ENCODE data around the gene UBXN7. TPM values are rescaled to one million over a fixed set of nuclear protein-coding genes. Genes with fewer than 3 reads are reported as not detected.
"Not testable (repeated sequence)": the region's sequence is repeated elsewhere in the genome, so short reads cannot be mapped to it uniquely, and the experiment has no call there.

Gene UBXN7
- total RNA-seq, 1 experiment from 2014 or later, result 62.7 TPM

DNA sequence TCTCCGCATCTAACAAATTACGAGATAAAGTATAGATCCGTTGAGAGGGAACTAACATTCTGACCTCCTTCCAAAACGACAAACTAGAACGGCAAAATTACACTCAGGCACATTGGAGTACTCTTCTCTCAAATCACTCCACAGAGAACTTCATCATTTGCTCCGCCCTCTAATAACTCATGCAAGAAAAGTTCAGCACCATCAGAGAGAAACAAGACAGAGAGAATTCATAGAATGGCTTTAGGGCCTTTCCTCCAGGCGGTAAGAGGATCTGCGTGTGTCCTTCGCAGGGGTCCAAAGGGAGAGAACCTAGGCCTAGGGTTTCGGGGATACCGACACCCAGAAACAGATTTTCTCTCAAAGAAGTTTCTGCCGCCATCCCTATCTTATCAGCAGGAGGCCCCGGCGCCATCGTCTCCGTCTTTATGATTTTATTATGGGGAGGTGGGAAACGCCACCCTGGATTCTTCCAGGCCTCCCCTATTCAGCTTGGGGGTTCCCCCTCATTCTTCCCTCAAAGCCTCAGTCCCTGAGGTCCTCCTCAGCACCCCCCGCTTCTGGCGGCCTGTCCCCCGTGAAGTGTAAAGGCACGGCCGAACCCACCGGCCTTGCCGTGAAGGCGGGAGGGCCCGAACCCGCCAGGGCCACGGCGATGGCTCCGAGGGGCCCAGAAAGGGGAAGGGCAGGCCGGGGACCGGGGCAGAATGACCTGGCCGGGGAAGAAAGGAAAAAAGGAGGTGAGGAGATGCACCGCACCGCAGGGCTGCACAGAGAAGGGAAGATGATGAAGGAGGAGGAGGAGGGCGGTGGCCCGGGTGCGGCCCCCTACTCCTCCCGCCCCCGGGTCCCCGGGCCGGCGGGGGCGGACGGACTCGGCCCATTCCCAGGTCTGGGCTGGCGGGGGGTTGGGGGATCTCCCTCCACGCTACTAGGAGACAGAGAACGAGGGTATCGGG, 768 bp downstream of the UBXN7 start:
- H3K4me3 Mint-ChIP-seq (ENCODE audit: unreplicated experiment), result peak overlapping the region; percentile 83
- DNase-seq, result peak; percentile 39 to 56
- CTCF ChIA-PET, result interaction anchor here (1.0 kb wide), 1 partner anchor 206 kb away, joined by 3 read pairs; no protein-coding TSS in a partner anchor
- Histone ChIP-seq H3K27me3 (replicated peaks; ENCODE audit: control insufficient read depth, insufficient read depth, low read length) (no peaks in the 10 kb centered on the region), H3K9me3 (no peaks in the 10 kb centered on the region), H3K4me3 (ENCODE audit: low read depth, low read length) (peak overlapping the region; percentile 88), H3K4me1 (0 out of 2 replicates have a peak, but pooled peaks cover 6% of the 10 kb centered on the region), H3K36me3 (ENCODE audit: control insufficient read depth, insufficient read depth, low read length) (no peaks in the 10 kb centered on the region)
- peak overlapping the region; percentile 93 for H3K27ac Mint-ChIP-seq (ENCODE audit: unreplicated experiment)
- no peaks in the 10 kb centered on the region for H3K27me3 Mint-ChIP-seq (ENCODE audit: insufficient read depth, unreplicated experiment)
- intact Hi-C loops (cut with micrococcal nuclease; ENCODE audit: unreplicated experiment), result loop anchor here (1.0 kb wide), 1 partner anchor 144 kb away; the partner anchor contains the start of gene PCYT1A
- POLR2A ChIA-PET, result interaction anchor here (0.6 to 1.0 kb wide), 2 partner anchors 34 to 137 kb away, joined by 3 to 7 read pairs; partner anchors contain the start of genes FBXO45 and WDR53
- TF ChIP-seq, protein P1, sequence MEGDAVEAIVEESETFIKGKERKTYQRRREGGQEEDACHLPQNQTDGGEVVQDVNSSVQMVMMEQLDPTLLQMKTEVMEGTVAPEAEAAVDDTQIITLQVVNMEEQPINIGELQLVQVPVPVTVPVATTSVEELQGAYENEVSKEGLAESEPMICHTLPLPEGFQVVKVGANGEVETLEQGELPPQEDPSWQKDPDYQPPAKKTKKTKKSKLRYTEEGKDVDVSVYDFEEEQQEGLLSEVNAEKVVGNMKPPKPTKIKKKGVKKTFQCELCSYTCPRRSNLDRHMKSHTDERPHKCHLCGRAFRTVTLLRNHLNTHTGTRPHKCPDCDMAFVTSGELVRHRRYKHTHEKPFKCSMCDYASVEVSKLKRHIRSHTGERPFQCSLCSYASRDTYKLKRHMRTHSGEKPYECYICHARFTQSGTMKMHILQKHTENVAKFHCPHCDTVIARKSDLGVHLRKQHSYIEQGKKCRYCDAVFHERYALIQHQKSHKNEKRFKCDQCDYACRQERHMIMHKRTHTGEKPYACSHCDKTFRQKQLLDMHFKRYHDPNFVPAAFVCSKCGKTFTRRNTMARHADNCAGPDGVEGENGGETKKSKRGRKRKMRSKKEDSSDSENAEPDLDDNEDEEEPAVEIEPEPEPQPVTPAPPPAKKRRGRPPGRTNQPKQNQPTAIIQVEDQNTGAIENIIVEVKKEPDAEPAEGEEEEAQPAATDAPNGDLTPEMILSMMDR (IDR thresholded peaks at IDR 0.05; ENCODE audit: insufficient read depth in 1 of 2, low read depth in 1 of 2, low read length in 1 of 2, severe bottlenecking in 1 of 2, unreplicated experiment in 1 of 2), result no peak
- no peaks in the 10 kb centered on the region for H3K9me3 Mint-ChIP-seq (ENCODE audit: unreplicated experiment)
- H3K36me3 Mint-ChIP-seq (ENCODE audit: insufficient read depth, unreplicated experiment), result peaks cover 16% of the 10 kb centered on the region
- BruUV-seq (replicated peaks), result TSS peak; percentile 65
- H3K4me1 Mint-ChIP-seq (ENCODE audit: low read depth, unreplicated experiment), result peaks cover 7% of the 10 kb centered on the region

GRCh38 chr3:196428041-196428440, 4.2 kb downstream of the UBXN7 start:
- ChIA-PET POLR2A (no interaction called here), CTCF (interaction anchor here (0.7 kb wide), 1 partner anchor 1156 kb away, joined by 4 read pairs; no protein-coding TSS in a partner anchor)
- TF ChIP-seq, protein P1 (IDR thresholded peaks at IDR 0.05; ENCODE audit: insufficient read depth in 1 of 2, low read depth in 1 of 2, low read length in 1 of 2, severe bottlenecking in 1 of 2, unreplicated experiment in 1 of 2), result no peak
- peaks cover 19% of the 10 kb centered on the region for H3K36me3 Mint-ChIP-seq (ENCODE audit: insufficient read depth, unreplicated experiment)
- no TSS peak for BruUV-seq (replicated peaks)
- H3K9me3 Mint-ChIP-seq (ENCODE audit: unreplicated experiment), result no peaks in the 10 kb centered on the region
- H3K27ac Mint-ChIP-seq (ENCODE audit: unreplicated experiment), result no peak overlapping the region
- H3K4me3 Mint-ChIP-seq (ENCODE audit: unreplicated experiment), result no peak overlapping the region
- intact Hi-C loops (cut with micrococcal nuclease; ENCODE audit: unreplicated experiment), result no loop called here
- DNase-seq, result no peak
- Histone ChIP-seq H3K36me3 (ENCODE audit: control insufficient read depth, insufficient read depth, low read length) (no peaks in the 10 kb centered on the region), H3K4me3 (ENCODE audit: low read depth, low read length) (no peak overlapping the region), H3K9me3 (no peaks in the 10 kb centered on the region), H3K27me3 (replicated peaks; ENCODE audit: control insufficient read depth, insufficient read depth, low read length) (no peaks in the 10 kb centered on the region), H3K4me1 (0 out of 2 replicates have a peak, but pooled peaks cover 6% of the 10 kb centered on the region)
- no peaks in the 10 kb centered on the region for H3K27me3 Mint-ChIP-seq (ENCODE audit: insufficient read depth, unreplicated experiment)
- H3K4me1 Mint-ChIP-seq (ENCODE audit: low read depth, unreplicated experiment), result peaks cover 16% of the 10 kb centered on the region

DNA sequence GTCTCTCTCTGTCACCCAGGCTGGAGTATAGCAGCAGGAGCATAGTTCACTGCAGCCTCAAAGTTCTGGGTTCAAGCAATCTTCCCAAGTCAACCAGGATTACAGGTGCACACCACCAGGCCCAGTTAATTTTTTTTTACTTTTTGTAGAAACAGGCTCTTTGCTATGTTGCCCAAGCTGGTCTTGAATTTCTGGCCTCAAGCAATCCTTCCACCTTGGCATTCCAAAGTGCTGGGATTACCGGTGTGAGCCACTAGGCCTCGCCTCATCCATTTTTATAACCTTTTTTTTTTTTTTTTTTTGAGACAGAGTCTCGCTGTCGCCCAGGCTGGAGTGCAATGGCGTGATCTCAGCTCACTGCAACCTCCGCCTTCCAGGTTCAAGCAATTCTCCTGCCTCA, 7.8 kb downstream of the UBXN7 start:
- intact Hi-C loops (cut with micrococcal nuclease; ENCODE audit: unreplicated experiment); H3K27me3 Mint-ChIP-seq (ENCODE audit: insufficient read depth, unreplicated experiment); BruUV-seq (replicated peaks); CTCF ChIA-PET; H3K27me3 ChIP-seq (replicated peaks; ENCODE audit: control insufficient read depth, insufficient read depth, low read length); H3K36me3 ChIP-seq (ENCODE audit: control insufficient read depth, insufficient read depth, low read length); DNase-seq; H3K9me3 ChIP-seq; H3K4me3 ChIP-seq (ENCODE audit: low read depth, low read length); H3K4me1 ChIP-seq; POLR2A ChIA-PET; H3K4me3 Mint-ChIP-seq (ENCODE audit: unreplicated experiment); H3K27ac Mint-ChIP-seq (ENCODE audit: unreplicated experiment); H3K9me3 Mint-ChIP-seq (ENCODE audit: unreplicated experiment): not testable (repeated sequence)
- peaks cover 15% of the 10 kb centered on the region for H3K4me1 Mint-ChIP-seq (ENCODE audit: low read depth, unreplicated experiment)
- peaks cover 11% of the 10 kb centered on the region for H3K36me3 Mint-ChIP-seq (ENCODE audit: insufficient read depth, unreplicated experiment)

All from Caco-2 (cell line).